Measurements from ENCODE around the gene PCDHGB2. TPM values are rescaled to one million over a fixed set of nuclear protein-coding genes. Genes with fewer than 3 reads are reported as not detected.
"Not testable (repeated sequence)": the region's sequence is repeated elsewhere in the genome, so short reads cannot be mapped to it uniquely, and the experiment has no call there.

Gene PCDHGB2
- total and polyA plus RNA-seq, 2 experiments from 2014 or later: 1.0 to 3.0 TPM

GRCh38 chr5:141322261-141322660 is 37.5 kb upstream of the PCDHGB2 start:
- H3K4me3 ChIP-seq: no peak overlapping the region
- no peak for DNase-seq (ENCODE audit: low read depth in 1 of 2, low spot score in 1 of 2)
- no peaks in the 10 kb centered on the region for H3K4me1 ChIP-seq (ENCODE audit: low read depth)
- H3K9me3 ChIP-seq (ENCODE audit: low read depth): peaks cover 3% of the 10 kb centered on the region
- no peaks in the 10 kb centered on the region for H3K27me3 ChIP-seq
- H3K36me3 ChIP-seq: peaks cover 18% of the 10 kb centered on the region
- no peak overlapping the region for H3K27ac ChIP-seq
- TF ChIP-seq CTCF (IDR thresholded peaks at IDR 0.05; ENCODE audit: low read depth, low read length): no peak

GRCh38 chr5:141326088-141326854 is 33.5 kb upstream of the PCDHGB2 start:
- H3K27me3 ChIP-seq: no peaks in the 10 kb centered on the region
- no peaks in the 10 kb centered on the region for H3K4me1 ChIP-seq (ENCODE audit: low read depth)
- TF ChIP-seq CTCF (IDR thresholded peaks at IDR 0.05; ENCODE audit: low read depth, low read length): peak; percentile 54
- H3K9me3 ChIP-seq (ENCODE audit: low read depth): no peaks in the 10 kb centered on the region
- DNase-seq (ENCODE audit: low read depth in 1 of 2, low spot score in 1 of 2): peak; percentile 59 to 65
- H3K4me3 ChIP-seq: no peak overlapping the region
- H3K36me3 ChIP-seq: no peaks in the 10 kb centered on the region
- no peak overlapping the region for H3K27ac ChIP-seq

GRCh38 chr5:141328231-141328630 is 31.6 kb upstream of the PCDHGB2 start:
- Histone ChIP-seq H3K4me1 (ENCODE audit: low read depth) (no peaks in the 10 kb centered on the region), H3K36me3 (no peaks in the 10 kb centered on the region), H3K9me3 (ENCODE audit: low read depth) (no peaks in the 10 kb centered on the region), H3K27ac (no peak overlapping the region), H3K27me3 (no peaks in the 10 kb centered on the region), H3K4me3 (no peak overlapping the region)
- no peak for DNase-seq (ENCODE audit: low read depth in 1 of 2, low spot score in 1 of 2)
- TF ChIP-seq CTCF (IDR thresholded peaks at IDR 0.05; ENCODE audit: low read depth, low read length): no peak

- Histone ChIP-seq H3K36me3 (no peaks in the 10 kb centered on the region), H3K27me3 (no peaks in the 10 kb centered on the region), H3K9me3 (ENCODE audit: low read depth) (no peaks in the 10 kb centered on the region), H3K4me3 (no peak within 1 kb of the TSS), H3K4me1 (ENCODE audit: low read depth) (no peaks in the 10 kb centered on the region), H3K27ac (no peak within 1 kb of the TSS)
- DNase-seq (ENCODE audit: low read depth in 1 of 2, low spot score in 1 of 2): peak in 1 of 2 donors; percentile 67
- TF ChIP-seq CTCF (IDR thresholded peaks at IDR 0.05; ENCODE audit: low read depth, low read length): peak; percentile 66
Observed at GRCh38 chr5:141330299-141331080, 29.3 kb upstream of the PCDHGB2 start, which contains the start of gene PCDHGA1. PCDHGA1 (plus strand) TSS chr5:141330514.

- DNase-seq (ENCODE audit: low read depth in 1 of 2, low spot score in 1 of 2); H3K27me3 ChIP-seq; H3K9me3 ChIP-seq (ENCODE audit: low read depth); H3K27ac ChIP-seq; H3K4me1 ChIP-seq (ENCODE audit: low read depth); H3K4me3 ChIP-seq; H3K36me3 ChIP-seq: not testable (repeated sequence)
Observed at GRCh38 chr5:141332571-141332970, 27.2 kb upstream of the PCDHGB2 start.

Data from cardiac muscle cell (in vitro differentiated cells and primary cell).